GM21515 (cell line): ENCODE measurements around the gene CRLF2.
"Not testable (repeated sequence)": the region's sequence is repeated elsewhere in the genome, so short reads cannot be mapped to it uniquely, and the experiment has no call there.

Source experiments
- ATAC-seq: cut with Tn5 transposase; IDR thresholded peaks from one replicate; pipeline ENCODE4 v1.9.1; 2021; ENCODE audit not compliant: unreplicated experiment

CRLF2 gene

GRCh38 chrX:1170243-1170642 lies 42.2 kb downstream of the CRLF2 start:
- no peak for ATAC-seq

GRCh38 chrX:1169189-1169588 lies 43.3 kb downstream of the CRLF2 start:
- ATAC-seq: no peak

GRCh38 chrX:1167918-1168481 lies 44.4 kb downstream of the CRLF2 start:
- ATAC-seq: no peak

- no peak for ATAC-seq
Observed at GRCh38 chrX:1167466-1167865, 45.0 kb downstream of the CRLF2 start.

GRCh38 chrX:1165535-1166196 lies 46.8 kb downstream of the CRLF2 start:
- no peak for ATAC-seq

GRCh38 chrX:1164322-1165288 lies 47.8 kb downstream of the CRLF2 start:
- ATAC-seq: no peak

GRCh38 chrX:1163231-1163630 lies 49.2 kb downstream of the CRLF2 start:
- ATAC-seq: no peak

- ATAC-seq: no peak
Observed at GRCh38 chrX:1162119-1162916, 50.1 kb downstream of the CRLF2 start.

GRCh38 chrX:1159548-1159947 lies 52.9 kb downstream of the CRLF2 start:
- ATAC-seq: no peak

GRCh38 chrX:1156681-1157455 lies 55.6 kb downstream of the CRLF2 start:
- not testable (repeated sequence) for ATAC-seq

GRCh38 chrX:1153940-1154339 lies 58.5 kb downstream of the CRLF2 start:
- ATAC-seq: no peak

- ATAC-seq: no peak
Observed at GRCh38 chrX:1152090-1152489, 60.4 kb downstream of the CRLF2 start.

- no peak for ATAC-seq
Observed at GRCh38 chrX:1151378-1152077, 60.9 kb downstream of the CRLF2 start.

- ATAC-seq: no peak
Observed at GRCh38 chrX:1150569-1151347, 61.7 kb downstream of the CRLF2 start.

- no peak for ATAC-seq
Observed at GRCh38 chrX:1147611-1148515, 64.6 kb downstream of the CRLF2 start.

GRCh38 chrX:1144293-1144692 lies 68.2 kb downstream of the CRLF2 start:
- no peak for ATAC-seq
